Muscle layer of duodenum (tissue), 2 donors: Measurements from ENCODE around the gene TEX19.

ENCODE experiments used
- H3K27ac ChIP-seq: one replicate; pipeline ENCODE4 v1.7.0; 2013; ENCODE audit warnings: mild to moderate bottlenecking, low read length
- H3K27me3 ChIP-seq: one replicate; pipeline ENCODE4 v1.7.0; 2013; ENCODE audit warnings: low read depth, mild to moderate bottlenecking, control low read depth, low read length
- H3K36me3 ChIP-seq, 2 donors: one replicate each; pipeline ENCODE4 v1.7.0; 2013; ENCODE audit warnings: low read length in 2 of 2, control low read depth in 1 of 2, mild to moderate bottlenecking in 1 of 2; ENCODE audit not compliant: insufficient read depth in 2 of 2, control insufficient read depth in 1 of 2
- H3K4me1 ChIP-seq, 2 donors: one replicate each; pipeline ENCODE4 v1.7.0; 2013; ENCODE audit warnings: low read length in 2 of 2, mild to moderate bottlenecking in 2 of 2, control low read depth in 1 of 2, moderate library complexity in 1 of 2; ENCODE audit not compliant: insufficient read depth in 2 of 2, control insufficient read depth in 1 of 2
- H3K4me3 ChIP-seq, 2 donors: one replicate each; pipeline ENCODE4 v1.7.0; 2013; ENCODE audit warnings: low read length in 2 of 2, low read depth in 1 of 2, mild to moderate bottlenecking in 1 of 2
- H3K9me3 ChIP-seq, 2 donors: one replicate each; pipeline ENCODE4 v1.7.0; 2013; ENCODE audit warnings: low read length in 2 of 2, control low read depth in 1 of 2, mild to moderate bottlenecking in 1 of 2; ENCODE audit not compliant: control insufficient read depth in 1 of 2
- donor health status: healthy.

The TEX19 gene

GRCh38 chr17:82358465-82359350, at the start of gene TEX19:
TSS of gene TEX19 (plus strand) at chr17:82359247. CDS start at chr17:82362151, 2,904 bp downstream.
- no peaks in the 10 kb centered on the region for H3K36me3 ChIP-seq
- peaks cover 0 to 8% of the 10 kb centered on the region in 2 donors for H3K4me1 ChIP-seq
- H3K27ac ChIP-seq: no peak within 1 kb of the TSS
- H3K27me3 ChIP-seq: peaks cover 6% of the 10 kb centered on the region
- no peak within 1 kb of the TSS for H3K4me3 ChIP-seq
- H3K9me3 ChIP-seq: no peaks in the 10 kb centered on the region

- H3K27me3 ChIP-seq: no peaks in the 10 kb centered on the region
Observed at GRCh38 chr17:82309656-82310570, 49.1 kb upstream of the TEX19 start.

DNA sequence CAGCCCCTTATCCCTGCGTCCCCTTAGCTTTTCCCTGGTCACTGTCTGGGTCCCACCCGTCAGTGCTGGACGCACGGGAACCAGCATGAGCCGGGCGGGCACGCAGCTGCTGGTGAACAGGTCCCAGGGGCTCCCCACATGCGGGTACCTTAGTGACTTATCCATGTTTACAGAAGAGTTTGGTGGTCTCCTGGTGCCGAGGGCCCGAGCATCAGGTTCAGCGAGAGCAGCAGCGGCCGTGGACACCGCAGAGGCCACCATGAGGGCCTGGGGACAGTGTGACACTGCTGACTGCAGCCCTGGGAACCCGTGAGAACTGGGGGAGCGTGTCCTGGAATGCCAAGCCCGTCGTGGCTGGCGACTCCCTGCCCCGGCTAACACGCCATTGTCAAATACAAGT, 48.2 kb upstream of the TEX19 start:
- Histone ChIP-seq H3K27me3 (peaks cover 7% of the 10 kb centered on the region), H3K9me3 (no peaks in the 10 kb centered on the region), H3K36me3 (no peaks in the 10 kb centered on the region), H3K4me3 (no peak overlapping the region), H3K4me1 (peaks cover 0 to 6% of the 10 kb centered on the region in 2 donors), H3K27ac (no peak overlapping the region)

More at GRCh38 chr17:82309656-82310570, 49.1 kb upstream of the TEX19 start:
- no peak overlapping the region for H3K4me3 ChIP-seq
- no peaks in the 10 kb centered on the region for H3K36me3 ChIP-seq
- no peaks in the 10 kb centered on the region for H3K4me1 ChIP-seq
- H3K9me3 ChIP-seq: no peaks in the 10 kb centered on the region
- H3K27ac ChIP-seq: no peak overlapping the region

GRCh38 chr17:82311971-82312370, 47.1 kb upstream of the TEX19 start:
- Histone ChIP-seq H3K36me3 (no peaks in the 10 kb centered on the region), H3K27ac (no peak overlapping the region), H3K4me3 (no peak overlapping the region), H3K4me1 (peaks cover 0 to 11% of the 10 kb centered on the region in 2 donors), H3K9me3 (no peaks in the 10 kb centered on the region), H3K27me3 (peaks cover 14% of the 10 kb centered on the region)

- no peak overlapping the region for H3K4me3 ChIP-seq
- no peaks in the 10 kb centered on the region for H3K36me3 ChIP-seq
- H3K4me1 ChIP-seq: peaks cover 0 to 11% of the 10 kb centered on the region in 2 donors
- no peaks in the 10 kb centered on the region for H3K9me3 ChIP-seq
- H3K27ac ChIP-seq: no peak overlapping the region
- peaks cover 14% of the 10 kb centered on the region for H3K27me3 ChIP-seq
Observed at GRCh38 chr17:82313195-82314011, 45.6 kb upstream of the TEX19 start.

DNA sequence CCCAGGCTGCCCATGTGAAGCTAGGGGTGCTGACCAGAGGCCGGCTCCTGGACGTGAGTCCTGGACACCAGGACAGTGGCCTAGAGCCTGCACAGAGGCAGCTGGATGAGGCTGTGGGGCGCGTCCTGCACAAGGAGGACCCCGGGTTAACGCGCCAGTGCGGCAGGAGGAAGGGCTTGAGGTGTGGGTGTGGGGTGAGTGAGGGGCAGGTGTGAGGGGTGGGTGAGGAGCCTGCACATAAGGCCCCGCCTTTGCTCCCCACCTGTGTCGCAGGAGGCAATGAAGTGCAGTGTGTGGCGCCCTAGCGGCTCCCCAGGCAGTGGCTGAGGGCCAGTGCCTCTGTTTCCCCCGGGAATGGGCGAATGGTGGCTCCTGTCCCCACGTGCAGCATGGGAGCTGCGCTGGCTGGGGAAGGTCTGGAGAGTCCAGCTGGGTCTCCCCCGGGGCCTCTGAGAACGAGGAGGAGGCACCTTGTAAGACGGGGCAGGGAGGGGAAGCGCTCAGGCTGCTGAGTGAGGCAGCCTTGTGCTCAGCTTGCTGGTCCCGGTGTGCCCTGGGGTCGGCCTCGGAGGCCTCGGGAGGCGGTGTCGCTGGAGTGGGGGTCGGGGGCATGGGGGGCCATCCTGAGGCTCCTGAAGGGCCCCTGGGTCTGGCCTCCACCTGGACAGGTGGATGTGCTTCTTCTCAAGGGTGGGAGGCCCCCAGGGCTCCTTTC, 44.9 kb upstream of the TEX19 start:
- peaks cover 0 to 11% of the 10 kb centered on the region in 2 donors for H3K4me1 ChIP-seq
- H3K27me3 ChIP-seq: peaks cover 14% of the 10 kb centered on the region
- no peak overlapping the region for H3K27ac ChIP-seq

GRCh38 chr17:82314727-82315605, 44.1 kb upstream of the TEX19 start:
- Histone ChIP-seq H3K36me3 (no peaks in the 10 kb centered on the region), H3K4me1 (peaks cover 0 to 11% of the 10 kb centered on the region in 2 donors), H3K27me3 (peaks cover 14% of the 10 kb centered on the region), H3K9me3 (no peaks in the 10 kb centered on the region), H3K27ac (no peak overlapping the region), H3K4me3 (no peak overlapping the region)

More for the DNA sequence above, 44.9 kb upstream of the TEX19 start:
- no peaks in the 10 kb centered on the region for H3K36me3 ChIP-seq
- no peak overlapping the region for H3K4me3 ChIP-seq
- no peaks in the 10 kb centered on the region for H3K9me3 ChIP-seq

GRCh38 chr17:82315703-82316358, 43.2 kb upstream of the TEX19 start:
- H3K4me3 ChIP-seq: peak overlapping the region in 1 of 2 donors; percentile 32
- no peaks in the 10 kb centered on the region for H3K9me3 ChIP-seq
- no peaks in the 10 kb centered on the region for H3K36me3 ChIP-seq
- peaks cover 0 to 11% of the 10 kb centered on the region in 2 donors for H3K4me1 ChIP-seq
- no peak overlapping the region for H3K27ac ChIP-seq
- peaks cover 14% of the 10 kb centered on the region for H3K27me3 ChIP-seq

DNA sequence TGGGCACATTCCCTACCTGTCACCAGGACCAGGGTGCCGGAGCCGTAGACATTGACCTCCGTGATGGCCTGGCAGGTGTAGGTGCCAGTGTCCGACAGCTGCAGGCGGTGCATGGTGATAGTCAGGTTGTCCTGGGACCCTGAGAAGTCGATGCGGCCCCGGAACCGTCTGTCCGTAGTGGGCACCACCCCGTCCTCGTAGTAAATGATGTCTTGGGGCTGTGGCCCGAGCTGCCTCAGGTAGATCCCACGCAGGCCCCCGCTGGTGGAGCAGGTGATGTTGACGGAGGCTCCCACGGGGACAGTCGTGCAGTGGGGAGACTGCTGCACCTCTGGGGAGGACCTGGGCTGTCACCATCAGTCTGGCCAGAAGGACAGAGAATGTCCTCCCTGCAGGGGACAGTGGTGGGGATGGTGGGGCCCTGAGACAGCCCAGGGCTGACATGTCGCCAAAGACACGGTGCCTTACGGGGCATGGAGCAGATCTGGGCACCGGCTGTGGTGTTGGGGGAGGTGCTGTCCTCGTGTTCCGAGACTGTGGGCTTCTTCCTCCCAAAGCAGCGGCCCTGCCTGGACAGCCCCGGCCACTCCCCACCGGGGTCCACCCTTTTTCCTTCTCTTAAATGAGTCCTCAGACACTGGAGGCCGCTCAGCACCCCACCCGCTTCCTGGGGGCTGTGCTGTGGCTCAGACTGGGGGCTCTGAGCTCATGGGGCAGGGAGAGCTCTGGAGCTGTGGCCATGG, 42.2 kb upstream of the TEX19 start:
- Histone ChIP-seq H3K4me3 (no peak overlapping the region), H3K4me1 (peaks cover 0 to 20% of the 10 kb centered on the region in 2 donors), H3K36me3 (no peaks in the 10 kb centered on the region), H3K27ac (no peak overlapping the region), H3K27me3 (peaks cover 14% of the 10 kb centered on the region), H3K9me3 (no peaks in the 10 kb centered on the region)
